HG03196 (cell line): ENCODE results near the gene DAB1.

ENCODE experiments used
- ATAC-seq: cut with Tn5 transposase; IDR thresholded peaks from one replicate; pipeline ENCODE4 v1.9.1; 2021; ENCODE audit not compliant: unreplicated experiment

DAB1 gene

GRCh38 chr1:57418971-57419370, 4.9 kb downstream of the DAB1 start:
- no peak for ATAC-seq

- no peak for ATAC-seq
These were observed 12.6 kb downstream of the DAB1 start for GRCh38 chr1:57411262-57411661.

- ATAC-seq: no peak
These were observed 13.4 kb downstream of the DAB1 start for GRCh38 chr1:57410508-57410907.

- no peak for ATAC-seq
These were observed 15.9 kb downstream of the DAB1 start for GRCh38 chr1:57407928-57408327.

GRCh38 chr1:57406428-57406970, 17.4 kb downstream of the DAB1 start:
- no peak for ATAC-seq

GRCh38 chr1:57404884-57405283, 19.0 kb downstream of the DAB1 start:
- ATAC-seq: no peak

- no peak for ATAC-seq
These were observed 20.7 kb downstream of the DAB1 start for GRCh38 chr1:57403201-57403600.

- ATAC-seq: no peak
These were observed 22.2 kb downstream of the DAB1 start for GRCh38 chr1:57401671-57402070.

GRCh38 chr1:57400048-57400447, 23.8 kb downstream of the DAB1 start:
- ATAC-seq: no peak

GRCh38 chr1:57393058-57393584, 30.7 kb downstream of the DAB1 start:
- no peak for ATAC-seq

- no peak for ATAC-seq
These were observed 38.5 kb downstream of the DAB1 start for GRCh38 chr1:57385336-57385735.

- no peak for ATAC-seq
These were observed 39.0 kb downstream of the DAB1 start for GRCh38 chr1:57384901-57385300.

GRCh38 chr1:57384284-57384683, 39.6 kb downstream of the DAB1 start:
- no peak for ATAC-seq

- no peak for ATAC-seq
These were observed 42.0 kb downstream of the DAB1 start for GRCh38 chr1:57381871-57382270.

- ATAC-seq: no peak
These were observed 42.4 kb downstream of the DAB1 start for GRCh38 chr1:57381426-57381825.

- ATAC-seq: no peak
These were observed 42.9 kb downstream of the DAB1 start for GRCh38 chr1:57380923-57381322.

- no peak for ATAC-seq
These were observed 45.3 kb downstream of the DAB1 start for GRCh38 chr1:57378534-57378933.

GRCh38 chr1:57377339-57378139, 46.3 kb downstream of the DAB1 start:
- no peak for ATAC-seq

- no peak for ATAC-seq
These were observed 47.8 kb downstream of the DAB1 start for GRCh38 chr1:57376041-57376440.

GRCh38 chr1:57369889-57370288, 54.0 kb downstream of the DAB1 start:
- no peak for ATAC-seq

GRCh38 chr1:57367945-57368344, 55.9 kb downstream of the DAB1 start:
- ATAC-seq: no peak

GRCh38 chr1:57363643-57364042, 60.2 kb downstream of the DAB1 start:
- no peak for ATAC-seq

GRCh38 chr1:57363165-57363564, 60.7 kb downstream of the DAB1 start:
- ATAC-seq: no peak
